Mammary epithelial cell (primary cell): ENCODE data around the gene PLXNA4.

Experiments used
- EZH2 ChIP-seq: IDR thresholded peaks from 2 replicates; pipeline ENCODE4 v1.6.1; 2012; ENCODE audit warnings: low read length, inconsistent platforms, borderline replicate concordance
- TF ChIP-seq, protein P1 (sequence below), 2 donors: IDR thresholded peaks in 1 of 2; conservative IDR thresholded peaks in 1 of 2; 2 replicates each; pipeline ENCODE4 v1.5.1; 2011 to 2012; ENCODE audit warnings: inconsistent platforms in 2 of 2, low read length in 2 of 2, mild to moderate bottlenecking in 2 of 2, control low read depth in 1 of 2, low read depth in 1 of 2; ENCODE audit not compliant: insufficient read depth in 1 of 2; ENCODE audit errors: extremely low read depth in 1 of 2

DNA sequence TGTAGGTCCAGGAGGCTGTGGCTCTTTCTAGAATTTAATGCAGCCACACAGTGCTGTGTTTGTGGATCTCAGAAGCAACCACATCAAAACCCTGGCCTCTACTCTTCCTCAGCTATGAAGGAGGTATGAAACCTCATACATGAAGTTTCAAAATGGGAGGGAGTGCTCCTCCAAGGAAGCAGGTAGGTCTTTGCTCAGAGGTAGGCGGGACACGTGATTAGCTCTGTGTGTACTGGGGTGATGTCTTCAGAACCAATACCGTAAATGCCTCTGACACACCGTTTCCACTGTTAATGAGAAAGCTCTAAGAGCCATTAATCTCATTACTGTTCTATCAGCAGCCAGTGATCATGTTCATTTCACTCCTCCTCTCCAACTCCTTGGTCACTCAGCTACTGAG is 126.1 kb downstream of the PLXNA4 start:
- no peak for TF ChIP-seq EZH2
- TF ChIP-seq, protein P1, sequence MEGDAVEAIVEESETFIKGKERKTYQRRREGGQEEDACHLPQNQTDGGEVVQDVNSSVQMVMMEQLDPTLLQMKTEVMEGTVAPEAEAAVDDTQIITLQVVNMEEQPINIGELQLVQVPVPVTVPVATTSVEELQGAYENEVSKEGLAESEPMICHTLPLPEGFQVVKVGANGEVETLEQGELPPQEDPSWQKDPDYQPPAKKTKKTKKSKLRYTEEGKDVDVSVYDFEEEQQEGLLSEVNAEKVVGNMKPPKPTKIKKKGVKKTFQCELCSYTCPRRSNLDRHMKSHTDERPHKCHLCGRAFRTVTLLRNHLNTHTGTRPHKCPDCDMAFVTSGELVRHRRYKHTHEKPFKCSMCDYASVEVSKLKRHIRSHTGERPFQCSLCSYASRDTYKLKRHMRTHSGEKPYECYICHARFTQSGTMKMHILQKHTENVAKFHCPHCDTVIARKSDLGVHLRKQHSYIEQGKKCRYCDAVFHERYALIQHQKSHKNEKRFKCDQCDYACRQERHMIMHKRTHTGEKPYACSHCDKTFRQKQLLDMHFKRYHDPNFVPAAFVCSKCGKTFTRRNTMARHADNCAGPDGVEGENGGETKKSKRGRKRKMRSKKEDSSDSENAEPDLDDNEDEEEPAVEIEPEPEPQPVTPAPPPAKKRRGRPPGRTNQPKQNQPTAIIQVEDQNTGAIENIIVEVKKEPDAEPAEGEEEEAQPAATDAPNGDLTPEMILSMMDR (conservative IDR thresholded peaks at IDR 0.05 in 1 of 2, IDR thresholded peaks at IDR 0.05 in 1 of 2; ENCODE audit: extremely low read depth in 1 of 2, insufficient read depth in 1 of 2, low read depth in 1 of 2, low read length in 2 of 2): no peak
